HG03457 (cell line): ENCODE measurements around the gene WNT5A.

Source experiments
- ATAC-seq: cut with Tn5 transposase; IDR thresholded peaks from one replicate; pipeline ENCODE4 v1.9.1; 2021; ENCODE audit warnings: moderate number of reproducible peaks; ENCODE audit not compliant: unreplicated experiment

The WNT5A gene

DNA sequence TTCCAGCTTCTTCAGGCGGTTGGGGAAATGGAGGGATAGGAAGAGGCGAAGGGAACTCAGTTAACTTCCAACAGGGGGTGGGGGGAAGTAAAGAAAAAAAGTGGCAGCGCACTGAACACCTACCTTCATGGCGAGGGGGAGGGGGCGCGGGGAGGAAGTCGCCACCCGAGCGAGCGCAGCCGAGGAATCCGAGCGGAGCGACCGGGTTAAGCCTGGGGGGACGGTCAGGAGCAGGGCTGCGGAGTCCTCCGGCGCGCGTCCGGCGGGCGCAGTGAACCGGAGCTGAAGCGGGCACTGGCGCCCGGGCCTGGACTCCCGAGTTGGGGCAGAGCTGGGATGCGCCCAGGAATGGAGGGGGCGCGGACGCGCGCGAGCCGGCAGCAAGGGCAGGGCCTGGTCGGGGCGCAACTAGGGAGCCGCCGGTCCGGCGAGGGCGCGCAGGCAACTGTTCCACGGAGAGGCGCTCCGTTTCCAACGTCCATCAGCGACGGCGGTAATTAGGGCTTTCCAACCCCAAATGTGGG, at the start of gene WNT5A:
Gene WNT5A (minus strand): TSS at position 450 of the 524 bp plus-strand sequence. CDS start 321 bp downstream, at position 129.
- ATAC-seq = no peak

- ATAC-seq = no peak
Measured at GRCh38 chr3:55534876-55535275, 47.8 kb upstream of the WNT5A start.

GRCh38 chr3:55532806-55533205, 45.7 kb upstream of the WNT5A start:
- no peak for ATAC-seq

- no peak for ATAC-seq
Measured at GRCh38 chr3:55531321-55531720, 44.2 kb upstream of the WNT5A start.

GRCh38 chr3:55527361-55527760, 40.3 kb upstream of the WNT5A start:
- no peak for ATAC-seq

- ATAC-seq = no peak
Measured at GRCh38 chr3:55526332-55527030, 39.4 kb upstream of the WNT5A start.

GRCh38 chr3:55525436-55525835, 38.3 kb upstream of the WNT5A start:
- ATAC-seq = no peak

DNA sequence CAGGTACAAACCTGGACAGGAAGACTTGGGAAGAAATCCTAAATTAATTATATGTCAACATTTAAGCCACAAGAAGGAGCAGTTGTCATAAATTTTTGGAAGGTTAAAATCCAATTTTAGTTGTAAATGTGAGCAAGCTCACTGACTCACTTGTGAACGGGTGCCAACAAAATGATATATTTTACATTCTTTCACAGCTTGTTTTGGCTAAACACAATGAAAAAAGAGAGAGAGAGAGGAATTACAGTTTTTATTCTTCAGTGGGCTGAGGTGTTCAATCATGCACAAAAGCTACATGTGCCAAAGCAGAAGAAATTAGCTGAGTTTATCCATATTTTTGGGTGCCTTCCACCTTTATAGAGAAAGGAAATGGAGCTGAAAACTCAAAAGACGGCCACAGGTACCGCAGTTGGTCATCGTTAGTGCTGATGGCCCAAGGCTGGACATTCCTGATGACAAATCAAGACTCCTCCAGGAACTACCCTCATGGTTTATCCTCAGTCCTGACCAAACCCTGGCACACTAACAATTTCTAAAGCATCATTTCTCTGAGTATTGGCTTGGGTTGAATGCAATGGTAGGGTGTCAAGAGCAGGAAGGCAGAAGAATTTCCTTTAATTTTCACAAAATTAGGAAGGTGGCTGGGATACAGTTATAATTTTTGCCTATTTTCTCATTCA, 37.6 kb upstream of the WNT5A start:
- ATAC-seq = no peak

- ATAC-seq = no peak
Measured at GRCh38 chr3:55523471-55523870, 36.4 kb upstream of the WNT5A start.

- ATAC-seq = no peak
Measured at GRCh38 chr3:55521738-55522421, 34.8 kb upstream of the WNT5A start.

- ATAC-seq = no peak
Measured at GRCh38 chr3:55521064-55521737, 34.1 kb upstream of the WNT5A start.

- ATAC-seq = no peak
Measured at GRCh38 chr3:55519019-55519418, 31.9 kb upstream of the WNT5A start.

GRCh38 chr3:55518451-55518850, 31.3 kb upstream of the WNT5A start:
- no peak for ATAC-seq

DNA sequence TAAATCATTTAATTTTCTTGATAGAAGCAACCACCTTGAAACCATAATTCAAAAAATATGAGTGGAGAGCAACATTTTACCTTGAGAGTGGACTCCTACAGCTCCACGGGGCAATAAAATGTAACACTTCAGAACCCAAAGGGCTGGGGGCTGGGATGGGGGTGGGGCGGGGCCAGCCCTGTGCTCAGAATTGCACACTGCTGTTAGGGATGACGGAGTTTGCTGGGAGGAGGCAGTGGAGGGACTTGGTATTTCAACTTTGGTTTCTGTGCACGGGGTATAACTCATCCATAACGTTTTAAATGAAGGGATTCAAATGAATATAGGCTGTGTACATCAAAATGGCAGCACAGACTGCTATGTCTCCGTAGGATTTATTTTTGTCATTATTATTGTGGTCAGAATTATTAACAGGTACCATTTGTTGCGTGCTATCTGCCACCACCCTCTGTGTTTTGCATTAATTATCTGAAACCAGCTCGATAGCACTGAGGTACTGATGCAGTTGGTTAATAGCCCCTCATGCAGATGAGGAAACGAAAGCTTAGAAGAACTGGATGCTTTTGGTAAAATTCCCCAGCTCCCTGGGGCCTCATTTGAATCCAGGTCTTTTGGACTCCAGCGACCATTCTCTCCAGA, 29.4 kb upstream of the WNT5A start:
- ATAC-seq = no peak

GRCh38 chr3:55515550-55516246, 28.6 kb upstream of the WNT5A start:
- ATAC-seq = no peak

- ATAC-seq = no peak
Measured at GRCh38 chr3:55514962-55515361, 27.9 kb upstream of the WNT5A start.

DNA sequence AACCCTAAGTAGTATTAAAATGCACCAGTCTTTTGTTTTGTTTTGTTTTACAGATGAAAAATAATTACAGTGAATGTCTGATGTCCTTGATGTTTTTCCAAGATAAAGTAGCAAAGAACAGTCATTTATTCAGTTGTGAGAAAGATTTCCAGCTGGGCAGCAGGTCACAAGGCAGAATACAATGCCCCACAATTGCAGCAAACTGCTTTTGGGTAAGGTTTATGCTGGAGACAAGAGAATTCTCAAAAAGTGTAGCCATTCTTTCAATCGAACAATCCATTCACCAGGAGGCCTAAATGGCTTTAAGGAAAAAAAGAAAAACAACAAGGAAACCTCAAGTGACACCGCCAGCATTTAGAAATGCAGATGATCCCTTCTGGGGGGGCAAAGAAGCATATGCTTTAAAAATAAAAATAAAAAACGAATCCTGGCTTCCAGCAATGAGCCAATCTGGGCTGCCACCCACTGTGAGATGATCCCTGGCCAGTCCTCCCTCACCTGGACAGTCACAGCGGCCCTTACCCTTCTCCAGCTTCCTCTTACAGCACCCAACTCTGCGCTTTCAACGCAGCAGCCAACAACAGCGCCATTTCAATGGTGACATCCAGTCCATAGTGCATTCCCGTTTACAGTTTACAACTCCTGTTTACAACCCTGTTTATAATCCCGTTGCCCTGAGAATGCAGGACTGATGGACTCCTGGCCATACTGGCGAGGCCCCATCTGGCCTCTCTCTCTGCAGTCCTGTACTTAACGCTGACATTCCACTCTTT, 25.7 kb upstream of the WNT5A start:
- ATAC-seq = no peak

GRCh38 chr3:55511895-55512570, 24.9 kb upstream of the WNT5A start:
- no peak for ATAC-seq

- no peak for ATAC-seq
Measured at GRCh38 chr3:55508335-55508734, 21.2 kb upstream of the WNT5A start.
